Neural progenitor cell (in vitro differentiated cells): ENCODE data around the gene GLP1R. TPM values are rescaled to one million over a fixed set of nuclear protein-coding genes. Genes with fewer than 3 reads are reported as not detected.
A peak's percentile ranks its signal among the peaks of the same experiment; 100 is the strongest.

Experiments
- DNase-seq: peaks from one replicate; pipeline ENCODE4 v3.0.0-alpha.2; 2016; ENCODE audit warnings: low spot score
- H2AFZ ChIP-seq: fragments of 200-600 bp; sonication (generic); replicated peaks from 2 replicates; pipeline ENCODE4 v1.6.1; 2016; ENCODE audit warnings: antibody characterized with exemption
- H3F3A ChIP-seq: fragments of 200-600 bp; sonication (generic); 2 replicates; pipeline ENCODE4 v1.6.1; 2016; ENCODE audit warnings: antibody characterized with exemption, low read depth
- H3K27ac ChIP-seq: fragments of 200-600 bp; sonication (generic); 2 replicates; pipeline ENCODE4 v1.5.1; 2016; ENCODE audit warnings: mild to moderate bottlenecking
- H3K27me3 ChIP-seq: fragments of 200-600 bp; sonication (generic); 2 replicates; pipeline ENCODE4 v1.6.1; 2016; ENCODE audit warnings: mild to moderate bottlenecking, moderate library complexity
- H3K36me3 ChIP-seq: fragments of 200-600 bp; sonication (generic); 2 replicates; pipeline ENCODE4 v1.5.1; 2016
- H3K4me1 ChIP-seq: fragments of 200-600 bp; sonication (generic); 2 replicates; pipeline ENCODE4 v1.6.1; 2016; ENCODE audit warnings: mixed run types
- H3K4me2 ChIP-seq: fragments of 200-600 bp; sonication (generic); 2 replicates; pipeline ENCODE4 v1.6.1; 2016
- H3K4me3 ChIP-seq: fragments of 200-600 bp; sonication (generic); 2 replicates; pipeline ENCODE4 v1.5.1; 2016
- H3K79me2 ChIP-seq: fragments of 200-600 bp; sonication (generic); 2 replicates; pipeline ENCODE4 v1.6.1; 2016; ENCODE audit warnings: low read depth
- H3K9ac ChIP-seq: fragments of 200-600 bp; sonication (generic); 2 replicates; pipeline ENCODE4 v1.6.1; 2016
- H3K9me3 ChIP-seq: fragments of 200-600 bp; sonication (generic); 2 replicates; pipeline ENCODE4 v1.5.1; 2016; ENCODE audit warnings: low read depth
- H4K20me1 ChIP-seq: fragments of 200-600 bp; sonication (generic); 2 replicates; pipeline ENCODE4 v1.6.1; 2016; ENCODE audit warnings: low read depth
- H3K27ac Mint-ChIP-seq: 3 replicates; pipeline ENCODE4 v1.8.0; 2021; ENCODE audit warnings: mixed read lengths
- H3K27me3 Mint-ChIP-seq: 2 replicates; pipeline ENCODE4 v1.8.0; 2022; ENCODE audit warnings: low read depth, mild to moderate bottlenecking, inconsistent platforms, moderate library complexity, mixed read lengths; ENCODE audit not compliant: insufficient read depth
- H3K36me3 Mint-ChIP-seq: 3 replicates; pipeline ENCODE4 v1.8.0; 2021; ENCODE audit warnings: mixed read lengths
- H3K4me1 Mint-ChIP-seq: 3 replicates; pipeline ENCODE4 v1.8.0; 2021; ENCODE audit warnings: mixed read lengths
- H3K4me3 Mint-ChIP-seq: 3 replicates; pipeline ENCODE4 v1.8.0; 2021; ENCODE audit warnings: mild to moderate bottlenecking, moderate library complexity, mixed read lengths
- H3K9me3 Mint-ChIP-seq: 3 replicates; pipeline ENCODE4 v1.8.0; 2020; ENCODE audit warnings: mixed read lengths
- CTCF ChIP-seq: fragments of 200-600 bp; sonication (generic); IDR thresholded peaks from 2 replicates; pipeline ENCODE4 v1.5.1; 2017; ENCODE audit warnings: antibody characterized with exemption, mild to moderate bottlenecking
- EZH2 ChIP-seq: fragments of 200-600 bp; sonication (generic); IDR thresholded peaks from 2 replicates; pipeline ENCODE4 v1.6.1; 2017; ENCODE audit warnings: antibody characterized with exemption, mild to moderate bottlenecking, moderate library complexity
- EZH2phosphoT487 ChIP-seq: fragments of 200-600 bp; sonication (generic); IDR thresholded peaks from 2 replicates; pipeline ENCODE4 v1.6.1; 2017; ENCODE audit warnings: antibody characterized with exemption
- total RNA-seq: library from RNA; depleted of rRNA; stranded (reverse); fragments of >200 nt; gene quantifications from 2 replicates; pipeline ENCODE4 v1.2.3, GENCODE V29; 2015; ENCODE audit warnings: low replicate concordance

Gene GLP1R
- total RNA-seq, 1 donor from 2014 or later = 0.82 TPM

- no peak overlapping the region for H2AFZ ChIP-seq
- H3K79me2 ChIP-seq = no peaks in the 10 kb centered on the region
- H3K4me1 ChIP-seq = no peaks in the 10 kb centered on the region
- no peaks in the 10 kb centered on the region for H3K36me3 ChIP-seq
- DNase-seq = no peak
- H3K27ac Mint-ChIP-seq = no peak overlapping the region
- H4K20me1 ChIP-seq = no peaks in the 10 kb centered on the region
- H3K9me3 Mint-ChIP-seq = no peaks in the 10 kb centered on the region
- no peak overlapping the region for H3K27ac ChIP-seq
- H3F3A ChIP-seq = no peaks in the 10 kb centered on the region
- H3K27me3 Mint-ChIP-seq = peaks cover 7% of the 10 kb centered on the region
- H3K4me1 Mint-ChIP-seq = peaks cover 7% of the 10 kb centered on the region
- H3K4me3 ChIP-seq = no peak overlapping the region
- H3K9me3 ChIP-seq = no peaks in the 10 kb centered on the region
- TF ChIP-seq EZH2phosphoT487 (no peak), CTCF (no peak), EZH2 (no peak)
- no peak overlapping the region for H3K4me2 ChIP-seq
- H3K9ac ChIP-seq = no peak overlapping the region
- H3K4me3 Mint-ChIP-seq = no peak overlapping the region
- no peaks in the 10 kb centered on the region for H3K27me3 ChIP-seq
- H3K36me3 Mint-ChIP-seq = no peaks in the 10 kb centered on the region
Observed at GRCh38 chr6:39061588-39061987, 13.0 kb downstream of the GLP1R start.

DNA sequence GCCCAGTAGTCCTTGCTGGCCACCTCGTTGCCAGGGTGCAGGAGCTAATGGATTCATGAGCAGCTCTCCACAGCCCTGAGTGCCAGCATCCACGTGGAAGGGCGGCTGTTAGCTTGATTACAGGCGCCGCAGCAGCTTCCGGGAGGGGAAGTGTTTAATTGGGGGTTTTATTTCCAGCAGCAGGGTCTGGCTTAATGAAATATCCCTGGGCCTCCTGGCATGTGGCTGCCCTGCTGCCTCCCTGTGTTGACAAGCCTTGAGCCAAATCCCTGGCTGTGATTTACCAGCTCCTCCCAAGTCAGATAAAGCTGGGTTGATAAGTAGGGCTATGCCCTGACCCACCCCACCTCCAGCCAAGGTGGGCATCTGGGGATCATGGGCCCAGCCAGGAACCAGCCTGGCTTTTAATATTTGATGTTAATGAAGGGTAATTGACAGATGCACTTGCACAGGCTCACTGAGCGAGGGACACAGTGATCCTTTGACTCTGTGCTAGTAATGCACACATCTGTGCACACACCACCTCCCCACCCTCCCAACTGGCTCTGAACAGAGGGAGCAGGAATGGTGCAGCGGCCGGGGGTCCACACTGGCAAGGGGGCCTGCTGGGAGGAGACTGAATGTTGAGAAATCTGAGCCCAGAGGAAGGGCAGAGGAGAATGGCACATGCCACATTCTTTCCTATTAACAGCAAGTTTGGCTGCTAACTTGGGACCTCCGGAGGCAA is 13.6 kb downstream of the GLP1R start:
- TF ChIP-seq EZH2phosphoT487 (no peak), EZH2 (no peak), CTCF (no peak)
- Mint-ChIP-seq H3K4me3 (no peak overlapping the region), H3K27ac (no peak overlapping the region), H3K36me3 (no peaks in the 10 kb centered on the region), H3K27me3 (peaks cover 7% of the 10 kb centered on the region), H3K4me1 (peaks cover 7% of the 10 kb centered on the region), H3K9me3 (no peaks in the 10 kb centered on the region)
- Histone ChIP-seq H3K27me3 (no peaks in the 10 kb centered on the region), H3K27ac (no peak overlapping the region), H3K4me1 (no peaks in the 10 kb centered on the region), H3K4me2 (no peak overlapping the region), H3K9ac (no peak overlapping the region), H3K36me3 (no peaks in the 10 kb centered on the region), H2AFZ (no peak overlapping the region), H3K9me3 (no peaks in the 10 kb centered on the region), H3K79me2 (no peaks in the 10 kb centered on the region), H3F3A (no peaks in the 10 kb centered on the region), H3K4me3 (no peak overlapping the region), H4K20me1 (no peaks in the 10 kb centered on the region)
- peak; percentile 13 for DNase-seq

GRCh38 chr6:39063526-39063925 is 14.9 kb downstream of the GLP1R start:
- Histone ChIP-seq H3F3A (no peaks in the 10 kb centered on the region), H3K4me1 (no peaks in the 10 kb centered on the region), H3K9me3 (no peaks in the 10 kb centered on the region), H3K27ac (no peak overlapping the region), H3K4me3 (no peak overlapping the region), H3K27me3 (no peaks in the 10 kb centered on the region), H4K20me1 (no peaks in the 10 kb centered on the region), H3K9ac (no peak overlapping the region), H3K36me3 (no peaks in the 10 kb centered on the region), H2AFZ (no peak overlapping the region), H3K4me2 (no peak overlapping the region), H3K79me2 (no peaks in the 10 kb centered on the region)
- TF ChIP-seq CTCF (no peak), EZH2 (no peak), EZH2phosphoT487 (no peak)
- Mint-ChIP-seq H3K27me3 (peaks cover 5% of the 10 kb centered on the region), H3K36me3 (no peaks in the 10 kb centered on the region), H3K9me3 (no peaks in the 10 kb centered on the region), H3K4me3 (no peak overlapping the region), H3K4me1 (peaks cover 7% of the 10 kb centered on the region), H3K27ac (no peak overlapping the region)
- DNase-seq = no peak
